A673 (cell line): ENCODE results near the gene STARD9. TPM values are rescaled to one million over a fixed set of nuclear protein-coding genes. Genes with fewer than 3 reads are reported as not detected.

ENCODE experiments used
- BruUV-seq: library from RNA; stranded (reverse); fragments of 400-500 nt; replicated peaks from 2 replicates; lab custom pipeline; 2021; lab: Mats Ljungman, UMichigan
- CTCF ChIA-PET: fragments of 300-600 bp; sonication (Branson Sonifier 250); formaldehyde crosslinking; loops from one replicate; lab custom pipeline; 2022; ENCODE audit warnings: antibody characterized with exemption; lab: Charles Lee
- POLR2A ChIA-PET: fragments of 300-600 bp; sonication (Branson Sonifier 250); formaldehyde crosslinking; loops from one replicate; lab custom pipeline; 2022; ENCODE audit warnings: antibody characterized with exemption; ENCODE audit not compliant: low non-redundant PET; lab: Charles Lee
- DNase-seq: peaks from one replicate; pipeline ENCODE4 v3.0.0-alpha.2; 2015; ENCODE audit warnings: low spot score
- H3K27ac ChIP-seq: fragments of 200-600 bp; sonication (generic); 2 replicates; pipeline ENCODE4 v1.5.1; 2016; ENCODE audit warnings: mixed run types, low read depth, mild to moderate bottlenecking, mixed read lengths, antibody characterized with exemption, low read length; ENCODE audit not compliant: poor library complexity, severe bottlenecking
- H3K27me3 ChIP-seq: fragments of 200-600 bp; sonication (generic); replicated peaks from 2 replicates; pipeline ENCODE4 v1.6.1; 2017; ENCODE audit warnings: mixed run types, low read depth, mild to moderate bottlenecking, mixed read lengths, antibody characterized with exemption, low read length; ENCODE audit not compliant: insufficient read depth, poor library complexity
- H3K36me3 ChIP-seq: fragments of 200-600 bp; sonication (generic); 2 replicates; pipeline ENCODE4 v1.6.1; 2016; ENCODE audit warnings: mixed run types, mild to moderate bottlenecking, mixed read lengths, antibody characterized with exemption, low read length; ENCODE audit not compliant: insufficient read depth, poor library complexity, severe bottlenecking
- H3K4me1 ChIP-seq: fragments of 200-600 bp; sonication (generic); 2 replicates; pipeline ENCODE4 v1.6.1; 2017; ENCODE audit warnings: mixed run types, mild to moderate bottlenecking, mixed read lengths, antibody characterized with exemption, low read length; ENCODE audit not compliant: insufficient read depth, poor library complexity, severe bottlenecking
- H3K4me3 ChIP-seq: fragments of 200-600 bp; sonication (generic); 2 replicates; pipeline ENCODE4 v1.5.1; 2016; ENCODE audit warnings: low read depth, mixed run types, mild to moderate bottlenecking, mixed read lengths, low read length; ENCODE audit not compliant: poor library complexity, severe bottlenecking
- H3K9me3 ChIP-seq: fragments of 200-600 bp; sonication (generic); 2 replicates; pipeline ENCODE4 v1.6.1; 2016; ENCODE audit warnings: mixed run types, low read depth, mild to moderate bottlenecking, mixed read lengths, antibody characterized with exemption, low read length; ENCODE audit not compliant: poor library complexity, severe bottlenecking
- EZH2 ChIP-seq: fragments of 200-600 bp; sonication (generic); IDR thresholded peaks from 2 replicates; pipeline ENCODE4 v1.6.1; 2017; ENCODE audit warnings: borderline replicate concordance, low read depth, mild to moderate bottlenecking, mixed read lengths, antibody characterized with exemption, low read length; ENCODE audit not compliant: poor library complexity, severe bottlenecking
- intact Hi-C: fragments of 100-400 bp; cut with micrococcal nuclease; formaldehyde crosslinking; loops from one replicate; pipeline ENCODE4 v1.10.0; 2022; ENCODE audit not compliant: unreplicated experiment
- total RNA-seq: library from RNA; stranded (reverse); gene quantifications from 2 replicates; pipeline ENCODE4 v1.2.3, GENCODE V29; 2021
- TF ChIP-seq, protein P1 (sequence below): fragments of 300-800, 200-600 bp; sonication (generic); conservative IDR thresholded peaks from 2 replicates; pipeline ENCODE4 v1.5.1; 2017; ENCODE audit warnings: low read depth, mild to moderate bottlenecking, antibody characterized with exemption, low read length, moderate library complexity, mixed read lengths

The STARD9 gene
- total RNA-seq, 1 experiment from 2014 or later: 12.0 TPM

DNA sequence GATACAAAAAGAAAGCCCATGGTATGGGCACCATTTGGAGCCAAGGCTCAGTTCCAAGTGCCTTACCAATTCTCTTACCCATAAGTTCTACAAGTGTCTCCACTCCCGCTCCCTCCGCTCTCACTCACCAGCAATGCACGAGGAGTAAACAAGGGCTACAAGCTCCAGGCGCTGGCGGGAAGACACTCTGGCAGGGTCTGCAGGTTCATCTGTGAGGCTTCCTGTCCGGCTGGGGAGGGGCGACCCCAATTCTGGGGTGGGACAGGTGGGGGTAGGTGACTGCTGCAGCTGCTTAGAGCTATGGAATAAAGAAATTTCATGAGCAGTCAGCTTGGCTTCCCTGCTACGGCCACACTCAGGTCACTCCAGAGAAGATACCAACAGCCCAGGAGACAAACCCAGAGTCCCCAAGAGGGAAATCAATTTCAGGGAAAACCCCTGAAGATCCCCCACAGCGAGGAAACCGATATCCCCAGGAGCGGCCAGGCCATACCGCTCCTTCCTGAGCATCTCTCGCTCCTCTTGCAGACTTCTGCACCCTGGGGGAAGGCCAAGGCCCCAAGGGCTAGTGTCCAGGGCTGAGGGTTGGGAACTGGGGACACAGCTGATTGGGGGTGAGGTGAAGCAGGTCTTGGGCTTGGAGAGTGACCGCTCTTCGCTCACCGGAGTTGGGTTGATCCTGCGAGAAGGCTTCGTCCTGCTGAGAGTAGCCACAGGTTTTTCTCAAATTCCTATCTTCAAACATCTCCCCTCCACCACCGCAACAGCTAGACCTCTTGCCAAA lies 160.2 kb downstream of the STARD9 start:
- no peak for DNase-seq
- Histone ChIP-seq H3K27me3 (no peaks in the 10 kb centered on the region), H3K36me3 (peaks cover 46% of the 10 kb centered on the region), H3K9me3 (no peaks in the 10 kb centered on the region), H3K4me1 (peaks cover 6% of the 10 kb centered on the region), H3K27ac (peak overlapping the region; percentile 88), H3K4me3 (peak overlapping the region; percentile 82)
- TF ChIP-seq, protein P1, sequence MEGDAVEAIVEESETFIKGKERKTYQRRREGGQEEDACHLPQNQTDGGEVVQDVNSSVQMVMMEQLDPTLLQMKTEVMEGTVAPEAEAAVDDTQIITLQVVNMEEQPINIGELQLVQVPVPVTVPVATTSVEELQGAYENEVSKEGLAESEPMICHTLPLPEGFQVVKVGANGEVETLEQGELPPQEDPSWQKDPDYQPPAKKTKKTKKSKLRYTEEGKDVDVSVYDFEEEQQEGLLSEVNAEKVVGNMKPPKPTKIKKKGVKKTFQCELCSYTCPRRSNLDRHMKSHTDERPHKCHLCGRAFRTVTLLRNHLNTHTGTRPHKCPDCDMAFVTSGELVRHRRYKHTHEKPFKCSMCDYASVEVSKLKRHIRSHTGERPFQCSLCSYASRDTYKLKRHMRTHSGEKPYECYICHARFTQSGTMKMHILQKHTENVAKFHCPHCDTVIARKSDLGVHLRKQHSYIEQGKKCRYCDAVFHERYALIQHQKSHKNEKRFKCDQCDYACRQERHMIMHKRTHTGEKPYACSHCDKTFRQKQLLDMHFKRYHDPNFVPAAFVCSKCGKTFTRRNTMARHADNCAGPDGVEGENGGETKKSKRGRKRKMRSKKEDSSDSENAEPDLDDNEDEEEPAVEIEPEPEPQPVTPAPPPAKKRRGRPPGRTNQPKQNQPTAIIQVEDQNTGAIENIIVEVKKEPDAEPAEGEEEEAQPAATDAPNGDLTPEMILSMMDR: no peak
- TF ChIP-seq EZH2: no peak
- ChIA-PET CTCF (no interaction called here), POLR2A (interaction anchor here (0.6 kb wide), 1 partner anchor 14 kb away, joined by 12 read pairs; no protein-coding TSS in a partner anchor)
- TSS peak; percentile 48 for BruUV-seq
- intact Hi-C loops: loop anchor here (2.0 kb wide), 1 partner anchor 191 kb away; no protein-coding TSS in a partner anchor

DNA sequence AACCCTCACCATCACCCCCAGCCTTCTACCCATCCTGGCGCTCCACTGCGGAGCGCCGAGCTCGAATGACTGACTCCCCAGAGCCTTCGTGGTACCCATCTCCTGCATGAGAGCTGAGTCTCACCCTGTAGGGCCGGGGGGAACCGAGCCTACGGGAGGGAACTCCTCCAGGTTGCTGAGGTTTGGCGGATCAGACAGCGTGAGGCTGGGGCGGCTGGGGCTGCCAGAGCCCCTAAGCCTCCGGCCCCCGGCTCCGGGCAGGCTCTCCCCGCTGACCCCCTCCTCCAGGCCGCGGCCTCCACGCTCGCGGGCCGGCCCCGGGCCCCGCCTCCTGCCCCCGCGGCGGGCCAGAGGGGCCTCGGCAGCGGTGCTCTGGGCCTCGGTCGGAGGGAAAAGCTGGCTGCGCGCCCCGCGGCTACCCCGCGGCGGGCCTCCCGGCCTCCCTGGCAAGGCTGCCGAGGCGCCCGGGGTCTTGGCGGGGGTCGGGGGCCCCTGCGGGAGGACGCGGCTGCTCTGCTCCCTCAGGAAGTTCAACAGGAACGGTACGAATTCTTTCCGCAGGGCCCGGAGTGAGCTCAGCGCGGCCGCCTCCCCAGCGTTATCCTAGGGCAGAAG lies 160.9 kb downstream of the STARD9 start:
- ChIA-PET CTCF (no interaction called here), POLR2A (interaction anchor here (0.6 kb wide), 1 partner anchor 14 kb away, joined by 12 read pairs; no protein-coding TSS in a partner anchor)
- H3K4me3 ChIP-seq: peak overlapping the region; percentile 82
- peak; percentile 27 for DNase-seq
- H3K27me3 ChIP-seq: no peaks in the 10 kb centered on the region
- peaks cover 6% of the 10 kb centered on the region for H3K4me1 ChIP-seq
- TF ChIP-seq EZH2: no peak
- TF ChIP-seq, protein P1: no peak
- H3K36me3 ChIP-seq: peaks cover 39% of the 10 kb centered on the region
- H3K9me3 ChIP-seq: no peaks in the 10 kb centered on the region
- intact Hi-C loops: loop anchor here (2.0 kb wide), 1 partner anchor 191 kb away; no protein-coding TSS in a partner anchor
- peak overlapping the region; percentile 88 for H3K27ac ChIP-seq
- BruUV-seq: no TSS peak

DNA sequence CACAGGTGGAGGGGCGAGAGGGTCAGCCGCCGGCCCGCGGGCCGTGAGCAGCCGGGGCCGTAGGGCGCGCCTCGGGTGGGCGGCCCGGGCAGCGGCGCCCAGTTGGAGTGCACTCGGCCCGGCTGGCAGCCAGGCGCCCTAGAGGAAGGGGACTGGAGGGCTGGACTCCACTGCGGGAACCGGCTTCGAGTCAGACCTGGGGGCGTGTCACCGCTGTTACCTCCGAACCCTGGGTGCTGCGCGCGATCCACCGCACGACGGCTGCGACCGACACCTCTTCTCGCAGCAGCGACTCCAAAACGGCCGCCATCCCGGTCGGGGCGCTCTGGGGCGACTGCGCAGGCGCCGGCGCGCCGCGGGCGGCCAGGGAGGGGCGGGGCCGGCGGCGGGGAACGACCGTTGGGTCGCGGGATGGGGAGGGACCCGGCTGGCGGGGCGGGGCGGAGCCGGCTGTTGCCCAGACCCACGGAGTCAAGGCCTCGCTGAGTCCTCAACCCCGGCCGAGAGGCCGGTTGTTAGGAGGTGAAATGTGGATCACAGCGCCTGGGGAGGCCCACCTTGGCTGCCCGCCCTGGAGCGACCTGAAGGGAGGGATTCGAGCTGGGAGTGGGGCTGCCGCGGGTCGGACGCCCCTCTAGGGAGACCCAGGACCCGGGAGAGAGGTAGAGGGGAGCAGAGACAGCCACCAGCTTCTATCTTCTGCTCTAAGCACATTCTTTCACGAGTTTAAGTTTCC lies 161.6 kb downstream of the STARD9 start, which contains the start of gene CDAN1:
Gene CDAN1 (minus strand): TSS at position 336 of the 736 bp plus-strand sequence. CDS start 26 bp downstream, at position 310.
- CTCF ChIA-PET: interaction anchor here (2.3 kb wide), 1 partner anchor 189 kb away, joined by 10 read pairs; no protein-coding TSS in a partner anchor

More for the DNA sequence above, 161.6 kb downstream of the STARD9 start, which contains the start of gene CDAN1:
- Histone ChIP-seq H3K4me1 (peaks cover 6% of the 10 kb centered on the region), H3K27me3 (no peaks in the 10 kb centered on the region), H3K36me3 (peaks cover 32% of the 10 kb centered on the region), H3K4me3 (peak within 1 kb of the TSS; percentile 82), H3K9me3 (no peaks in the 10 kb centered on the region), H3K27ac (peak within 1 kb of the TSS; percentile 88)
- POLR2A ChIA-PET: no interaction called here
- no peak for TF ChIP-seq EZH2
- TF ChIP-seq, protein P1: no peak
- intact Hi-C loops: loop anchor here (2.0 kb wide), 1 partner anchor 190 kb away; no protein-coding TSS in a partner anchor
- peak; percentile 90 for DNase-seq
- BruUV-seq: no TSS peak
